Effector memory CD4-positive, alpha-beta T cell (primary cell): Measurements from ENCODE around the gene RASAL2.

Source experiments
- DNase-seq, 3 donors: peaks; one replicate each; pipeline ENCODE4 v3.0.0-alpha.2; 2020
- H3K27ac ChIP-seq: 2 replicates; pipeline ENCODE4 v1.7.0; 2013; ENCODE audit warnings: mild to moderate bottlenecking, low read length, moderate library complexity; ENCODE audit not compliant: insufficient read depth, poor library complexity, severe bottlenecking
- H3K27me3 ChIP-seq: replicated peaks from 2 replicates; pipeline ENCODE4 v1.7.0; 2013; ENCODE audit warnings: mild to moderate bottlenecking, low read length; ENCODE audit not compliant: insufficient read depth, control insufficient read depth, poor library complexity, severe bottlenecking
- H3K36me3 ChIP-seq: 2 replicates; pipeline ENCODE4 v1.7.0; 2013; ENCODE audit warnings: mild to moderate bottlenecking, low read length, moderate library complexity; ENCODE audit not compliant: control insufficient read depth, insufficient read depth
- H3K4me1 ChIP-seq: 2 replicates; pipeline ENCODE4 v1.7.0; 2013; ENCODE audit warnings: low read length, mild to moderate bottlenecking; ENCODE audit not compliant: control insufficient read depth, insufficient read depth, poor library complexity, severe bottlenecking
- H3K4me3 ChIP-seq: 2 replicates; pipeline ENCODE4 v1.7.0; 2013; ENCODE audit warnings: low read length, low read depth, mild to moderate bottlenecking; ENCODE audit not compliant: insufficient read depth, poor library complexity, severe bottlenecking
- H3K9me3 ChIP-seq: 2 replicates; pipeline ENCODE4 v1.7.0; 2013; ENCODE audit warnings: mild to moderate bottlenecking, low read length, moderate library complexity; ENCODE audit not compliant: control insufficient read depth

The RASAL2 gene

DNA sequence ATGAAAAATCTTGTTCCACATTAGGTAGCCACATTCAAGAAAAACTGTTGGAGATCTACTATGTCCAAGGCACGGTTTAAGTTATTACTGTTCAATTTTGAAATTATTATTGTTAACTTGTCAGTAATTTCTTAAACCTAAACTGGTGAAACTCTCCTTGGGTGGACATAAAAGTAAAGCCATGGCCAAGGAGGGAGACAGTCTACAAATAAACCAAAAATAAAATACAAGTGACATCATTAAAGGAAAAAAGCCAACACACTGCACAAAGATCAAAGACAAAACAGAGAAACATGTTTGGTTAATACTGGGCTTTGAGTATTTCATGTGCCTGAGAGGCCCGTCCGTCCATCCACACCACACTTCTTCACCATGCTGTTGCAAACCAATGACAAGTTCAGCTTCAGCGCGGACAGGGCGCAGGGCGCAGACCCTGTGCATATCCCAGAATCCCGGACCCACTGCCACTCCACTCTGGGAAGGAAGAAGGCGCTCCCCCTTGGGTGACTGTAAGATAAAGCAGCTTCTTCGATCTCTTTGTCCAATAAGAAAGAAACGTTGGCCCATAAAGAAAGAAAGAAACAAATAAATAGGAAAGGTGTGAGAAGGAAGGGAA, 918 bp upstream of the RASAL2 start:
- no peak for DNase-seq
- peak overlapping the region; percentile 32 for H3K4me3 ChIP-seq
- H3K27me3 ChIP-seq: peaks cover 18% of the 10 kb centered on the region
- no peak overlapping the region for H3K27ac ChIP-seq
- no peaks in the 10 kb centered on the region for H3K9me3 ChIP-seq
- no peaks in the 10 kb centered on the region for H3K36me3 ChIP-seq
- peaks cover 3% of the 10 kb centered on the region for H3K4me1 ChIP-seq

DNA sequence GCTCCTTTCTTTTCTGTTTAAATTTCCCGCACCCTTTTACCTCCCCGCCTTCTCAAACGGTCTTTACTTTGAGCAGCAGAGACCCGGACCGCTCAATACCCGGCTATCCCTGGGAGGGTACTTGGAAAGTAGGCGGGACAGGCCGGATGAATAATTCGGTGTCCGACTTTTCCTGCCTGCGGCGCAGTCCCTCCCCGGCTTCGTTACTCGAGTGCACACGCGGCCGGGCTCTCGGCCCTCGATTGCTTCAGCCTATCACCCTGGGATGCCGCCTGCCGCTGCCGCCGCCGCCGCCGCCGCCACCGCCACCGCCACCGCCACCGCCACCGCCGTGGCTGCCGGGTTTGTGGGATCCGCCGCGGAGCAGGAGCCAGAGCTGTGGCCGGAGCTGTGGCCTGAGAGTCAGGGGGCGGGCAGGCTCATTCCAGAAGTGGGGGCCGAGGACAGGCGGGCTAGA, 382 bp upstream of the RASAL2 start:
- H3K27me3 ChIP-seq: peaks cover 18% of the 10 kb centered on the region
- H3K36me3 ChIP-seq: no peaks in the 10 kb centered on the region
- H3K9me3 ChIP-seq: no peaks in the 10 kb centered on the region
- peaks cover 3% of the 10 kb centered on the region for H3K4me1 ChIP-seq
- H3K4me3 ChIP-seq: peak overlapping the region; percentile 32
- DNase-seq: no peak
- no peak overlapping the region for H3K27ac ChIP-seq

DNA sequence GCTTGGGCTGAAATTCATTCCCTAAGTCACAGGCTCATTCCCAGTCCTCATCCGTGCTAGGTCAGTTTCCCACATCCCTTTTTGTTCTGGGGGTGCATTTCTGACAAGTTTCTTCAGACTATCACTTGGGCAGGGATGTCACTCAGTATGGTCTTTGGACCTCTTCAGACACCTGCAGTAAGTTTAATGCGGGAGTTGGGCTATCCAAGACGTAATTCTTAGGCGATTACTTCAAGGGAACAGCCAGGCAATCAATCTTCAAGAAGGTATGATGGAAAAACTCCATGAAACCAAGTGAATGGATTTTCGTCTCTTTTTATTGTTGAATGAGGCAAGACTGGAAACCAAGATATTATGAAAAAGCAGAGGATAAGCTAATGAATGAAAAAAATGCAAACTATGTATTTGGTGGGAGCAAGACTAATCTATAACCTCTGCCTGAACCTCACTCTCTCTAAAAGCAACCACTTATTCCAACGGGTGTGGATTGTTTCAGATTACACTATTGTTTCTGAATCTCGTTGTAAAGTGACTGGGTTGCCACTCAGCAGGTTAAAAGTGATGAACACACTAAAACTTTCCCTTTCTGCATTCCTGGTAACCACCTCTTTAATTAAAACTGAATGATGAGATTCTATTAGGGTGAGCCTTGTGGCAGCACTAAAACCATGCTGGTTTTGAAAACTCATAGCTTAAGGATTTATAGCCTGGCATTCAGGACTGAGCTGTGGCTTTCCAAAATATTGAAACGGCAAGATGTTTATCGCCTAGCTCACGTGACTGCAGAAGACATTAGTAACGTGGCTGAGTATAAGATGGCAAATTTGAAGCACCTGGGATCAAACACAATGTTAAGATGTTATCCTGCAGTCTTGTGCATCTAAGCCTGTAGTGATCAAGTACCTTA, 1.1 kb downstream of the RASAL2 start:
- Histone ChIP-seq H3K4me3 (no peak overlapping the region), H3K9me3 (no peaks in the 10 kb centered on the region), H3K27ac (no peak overlapping the region), H3K4me1 (peaks cover 3% of the 10 kb centered on the region), H3K27me3 (peaks cover 18% of the 10 kb centered on the region), H3K36me3 (no peaks in the 10 kb centered on the region)
- no peak for DNase-seq

DNA sequence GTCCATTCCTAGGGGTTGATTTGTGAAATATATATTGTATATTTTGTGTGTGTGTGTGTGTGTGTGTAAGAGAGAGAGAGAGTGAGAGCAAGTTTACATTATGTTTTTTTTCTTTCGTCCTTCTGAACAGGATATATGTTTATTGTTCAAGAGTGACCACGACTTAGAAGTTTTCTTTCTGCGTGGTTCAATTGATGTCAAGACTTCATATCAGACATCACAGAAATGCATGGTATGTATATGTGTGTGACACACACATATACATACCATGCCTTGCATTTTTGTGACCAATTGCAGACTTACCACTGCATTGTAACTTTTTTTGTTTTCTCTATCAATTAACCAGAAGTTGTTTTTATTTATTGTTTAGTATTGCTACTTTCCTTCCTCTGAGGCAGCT, 2.5 kb downstream of the RASAL2 start:
- Histone ChIP-seq H3K36me3 (no peaks in the 10 kb centered on the region), H3K27me3 (peaks cover 18% of the 10 kb centered on the region), H3K4me1 (peaks cover 3% of the 10 kb centered on the region), H3K27ac (no peak overlapping the region), H3K9me3 (no peaks in the 10 kb centered on the region), H3K4me3 (no peak overlapping the region)
- DNase-seq: no peak

DNA sequence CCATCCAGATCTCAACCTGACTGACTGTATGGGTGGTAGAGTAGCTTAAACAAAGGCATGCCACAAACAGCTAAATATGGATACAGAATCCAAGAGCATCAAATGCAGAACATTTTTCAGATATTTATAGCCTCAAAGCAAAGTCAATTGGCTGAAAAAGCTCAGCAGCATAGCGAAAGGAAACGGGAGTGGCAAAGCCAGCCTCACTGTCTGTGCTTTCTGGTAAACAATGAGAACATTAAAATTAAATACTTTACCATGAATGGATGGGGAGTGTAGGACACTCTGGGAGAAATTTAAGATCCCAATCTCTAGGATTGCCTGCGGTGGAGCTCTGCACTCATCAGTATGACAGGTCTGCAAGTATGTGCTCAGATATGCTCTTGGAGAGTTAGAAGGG, 4.4 kb downstream of the RASAL2 start:
- no peaks in the 10 kb centered on the region for H3K4me1 ChIP-seq
- no peak overlapping the region for H3K27ac ChIP-seq
- peaks cover 13% of the 10 kb centered on the region for H3K27me3 ChIP-seq
- H3K9me3 ChIP-seq: no peaks in the 10 kb centered on the region
- no peak for DNase-seq
- H3K36me3 ChIP-seq: no peaks in the 10 kb centered on the region
- H3K4me3 ChIP-seq: no peak overlapping the region

DNA sequence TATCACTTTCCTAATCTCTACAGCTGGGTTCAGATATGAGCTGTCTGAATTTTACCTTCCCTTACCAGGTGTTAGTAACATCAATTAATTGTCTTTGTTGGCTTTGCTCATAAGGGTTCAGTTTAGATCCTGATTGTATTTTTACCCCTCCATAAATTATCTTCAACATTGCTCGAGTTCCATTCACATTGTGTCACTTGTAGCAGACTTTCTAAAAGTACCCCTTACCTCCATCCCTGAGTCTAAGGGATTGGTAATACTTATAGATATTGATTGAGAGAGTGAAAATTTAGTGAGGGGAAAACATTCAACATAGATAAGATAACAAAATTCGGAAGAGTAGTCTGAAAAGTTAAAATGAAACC, 7.3 kb downstream of the RASAL2 start:
- Histone ChIP-seq H3K27me3 (no peaks in the 10 kb centered on the region), H3K9me3 (no peaks in the 10 kb centered on the region), H3K4me3 (no peak overlapping the region), H3K4me1 (no peaks in the 10 kb centered on the region), H3K36me3 (no peaks in the 10 kb centered on the region), H3K27ac (no peak overlapping the region)
- DNase-seq: no peak

DNA sequence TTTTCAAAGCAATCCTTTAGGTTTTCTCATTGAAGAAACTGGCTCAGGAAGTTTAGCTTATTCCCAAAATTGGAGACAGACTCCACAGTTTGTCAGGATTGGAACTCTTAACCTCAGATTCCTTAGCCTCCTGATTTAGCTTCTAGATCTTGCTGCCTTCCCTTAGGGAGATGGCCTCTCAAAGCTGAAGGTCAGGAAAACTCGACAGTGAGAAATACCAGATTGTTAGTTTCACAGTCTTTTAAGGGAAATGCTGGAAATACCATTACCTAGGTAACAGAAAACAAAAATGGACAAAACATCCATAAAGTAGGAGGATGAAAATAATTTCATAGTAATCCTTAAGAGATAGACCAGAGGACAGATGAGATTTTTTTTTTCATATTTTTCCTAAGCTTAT, 7.8 kb downstream of the RASAL2 start:
- DNase-seq: no peak
- Histone ChIP-seq H3K27ac (no peak overlapping the region), H3K4me3 (no peak overlapping the region), H3K9me3 (no peaks in the 10 kb centered on the region), H3K4me1 (no peaks in the 10 kb centered on the region), H3K27me3 (no peaks in the 10 kb centered on the region), H3K36me3 (no peaks in the 10 kb centered on the region)

DNA sequence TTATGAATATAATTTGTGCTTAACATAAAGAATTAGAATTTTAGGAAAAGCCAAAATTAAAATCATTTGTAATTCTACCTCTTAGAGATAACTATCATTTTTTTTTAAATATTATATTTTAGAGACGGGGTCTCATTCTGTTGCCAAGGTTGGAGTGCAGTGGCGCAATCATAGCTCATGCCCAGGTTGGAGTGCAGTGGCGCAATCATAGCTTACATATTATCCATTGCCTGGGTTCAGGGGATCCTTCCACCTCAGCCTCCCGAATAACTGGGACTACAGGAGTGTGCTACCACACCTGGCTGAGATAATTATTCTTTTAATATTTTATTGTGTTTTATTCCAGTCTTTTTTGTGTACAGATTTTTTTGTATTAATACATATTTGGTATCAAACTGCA, 8.3 kb downstream of the RASAL2 start:
- Histone ChIP-seq H3K4me1 (no peaks in the 10 kb centered on the region), H3K9me3 (no peaks in the 10 kb centered on the region), H3K36me3 (no peaks in the 10 kb centered on the region), H3K27me3 (no peaks in the 10 kb centered on the region), H3K4me3 (no peak overlapping the region), H3K27ac (no peak overlapping the region)
- no peak for DNase-seq

DNA sequence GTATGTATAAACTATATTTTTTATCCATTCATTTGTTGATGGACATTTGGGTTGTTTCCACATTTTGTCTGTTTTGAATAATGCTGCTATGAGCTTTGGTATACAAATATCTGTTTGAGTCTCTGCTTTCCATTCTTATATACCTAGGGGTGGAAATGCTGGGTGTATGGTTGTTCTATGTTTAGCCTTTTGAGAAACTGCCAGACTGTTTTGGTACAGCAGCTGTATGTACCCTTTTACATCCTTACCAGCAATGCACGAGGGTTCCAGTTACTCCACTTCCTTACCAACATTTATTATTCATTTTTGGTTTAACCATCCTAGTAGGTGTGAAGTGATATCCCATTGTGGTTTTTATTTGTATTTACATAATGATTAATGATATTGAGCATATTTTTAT, 13.9 kb downstream of the RASAL2 start:
- H3K4me3 ChIP-seq: no peak overlapping the region
- H3K27me3 ChIP-seq: no peaks in the 10 kb centered on the region
- H3K9me3 ChIP-seq: no peaks in the 10 kb centered on the region
- no peak overlapping the region for H3K27ac ChIP-seq
- H3K36me3 ChIP-seq: no peaks in the 10 kb centered on the region
- DNase-seq: no peak
- no peaks in the 10 kb centered on the region for H3K4me1 ChIP-seq

DNA sequence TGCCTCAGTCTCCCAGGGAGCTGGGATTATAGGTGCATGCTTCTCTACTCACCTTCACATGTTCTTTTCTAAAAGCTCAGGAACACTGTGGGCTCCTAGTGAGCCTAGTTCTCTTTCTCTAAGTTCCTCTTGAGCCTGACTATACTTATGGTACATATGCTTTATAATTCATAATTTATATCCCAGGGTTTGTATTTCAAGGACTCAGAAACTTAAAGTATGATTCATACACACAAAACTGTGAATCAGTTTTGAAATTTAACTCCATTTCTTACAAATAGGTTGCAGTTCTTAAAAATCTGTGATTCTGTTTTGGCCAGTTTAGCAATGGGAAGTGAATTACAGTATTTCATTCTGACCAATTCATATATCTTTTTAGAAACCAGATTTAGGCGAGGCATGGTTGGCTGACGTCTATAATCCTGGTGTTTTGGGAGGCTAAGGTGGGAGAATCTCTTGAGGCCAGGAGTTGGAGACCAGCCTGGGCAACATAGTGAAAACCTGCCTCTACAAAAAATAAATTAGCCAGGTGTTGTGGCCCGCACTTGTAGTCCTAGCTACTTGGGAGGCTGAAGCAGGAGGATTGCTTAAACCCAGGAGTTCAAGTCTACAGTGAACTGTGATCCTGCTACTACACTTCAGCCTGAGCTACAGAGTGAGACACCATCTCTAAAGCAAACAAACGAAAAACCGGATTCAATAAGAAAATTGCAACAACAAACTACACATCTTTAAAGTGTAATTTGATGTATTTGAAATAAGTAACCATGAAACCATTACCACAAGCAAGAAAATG, 15.6 kb downstream of the RASAL2 start:
- no peaks in the 10 kb centered on the region for H3K9me3 ChIP-seq
- no peaks in the 10 kb centered on the region for H3K36me3 ChIP-seq
- no peak overlapping the region for H3K27ac ChIP-seq
- DNase-seq: no peak
- H3K4me3 ChIP-seq: no peak overlapping the region
- no peaks in the 10 kb centered on the region for H3K27me3 ChIP-seq
- H3K4me1 ChIP-seq: no peaks in the 10 kb centered on the region
